Activated CD8-positive, alpha-beta T cell treated with anti-CD3 and anti-CD28 coated beads, Interleukin-2, amount 10 ng/mL, durations not matched to agents 7 days and 5 days (primary cell): ENCODE results near the gene ZNF77. TPM values are rescaled to one million over a fixed set of nuclear protein-coding genes. Genes with fewer than 3 reads are reported as not detected.

ENCODE experiments used
- ATAC-seq: fragments of 150-1000 bp; cut with Tn5 transposase; one replicate; pipeline ENCODE4 v1.10.0; 2021; ENCODE audit warnings: moderate library complexity
- CTCF ChIA-PET: fragments of 350-600 bp; sonication (Branson Sonifier 250); formaldehyde crosslinking; loops from one replicate; lab custom pipeline; 2021; ENCODE audit warnings: antibody characterized with exemption; lab: Charles Lee
- POLR2A ChIA-PET: fragments of 350-600 bp; sonication (Branson Sonifier 250); formaldehyde crosslinking; loops from one replicate; lab custom pipeline; 2021; ENCODE audit warnings: antibody characterized with exemption; lab: Charles Lee
- DNase-seq: peaks from one replicate; pipeline ENCODE4 v3.0.0-alpha.2; 2020
- H3K27ac Mint-ChIP-seq: one replicate; pipeline ENCODE4 v1.8.0; 2021; ENCODE audit warnings: mild to moderate bottlenecking, mixed read lengths
- H3K27me3 Mint-ChIP-seq: one replicate; pipeline ENCODE4 v1.8.0; 2021; ENCODE audit warnings: low read depth, mixed read lengths
- H3K36me3 Mint-ChIP-seq: one replicate; pipeline ENCODE4 v1.8.0; 2021; ENCODE audit warnings: low read depth, mixed read lengths
- H3K4me1 Mint-ChIP-seq: one replicate; pipeline ENCODE4 v1.8.0; 2021; ENCODE audit warnings: low read depth, mixed read lengths
- H3K4me3 Mint-ChIP-seq: one replicate; pipeline ENCODE4 v1.8.0; 2021; ENCODE audit warnings: mild to moderate bottlenecking, mixed read lengths
- H3K9me3 Mint-ChIP-seq: one replicate; pipeline ENCODE4 v1.8.0; 2022; ENCODE audit warnings: mixed read lengths; ENCODE audit not compliant: insufficient read depth
- total RNA-seq, 2 experiments: library from RNA; stranded (reverse); gene quantifications; one replicate each; pipeline ENCODE4 v1.2.3, GENCODE V29; 2021

The ZNF77 gene
- total RNA-seq, 2 experiments from 2014 or later: 3.7 to 4.3 TPM

- Mint-ChIP-seq H3K9me3 (no peaks in the 10 kb centered on the region), H3K4me3 (no peak overlapping the region), H3K36me3 (no peaks in the 10 kb centered on the region), H3K27ac (no peak overlapping the region), H3K27me3 (peaks cover 22% of the 10 kb centered on the region), H3K4me1 (peaks cover 7% of the 10 kb centered on the region)
- CTCF ChIA-PET: no interaction called here
- ATAC-seq (no peak), DNase-seq (no peak)
- POLR2A ChIA-PET: interaction anchor here (0.7 kb wide), 1 partner anchor 175 kb away, joined by 3 read pairs; no protein-coding TSS in a partner anchor
Measured at GRCh38 chr19:2982561-2982960, 37.8 kb upstream of the ZNF77 start.

- Mint-ChIP-seq H3K9me3 (no peaks in the 10 kb centered on the region), H3K27ac (no peak overlapping the region), H3K36me3 (no peaks in the 10 kb centered on the region), H3K4me1 (peaks cover 10% of the 10 kb centered on the region), H3K27me3 (peaks cover 22% of the 10 kb centered on the region), H3K4me3 (no peak overlapping the region)
- CTCF ChIA-PET: interaction anchor here (0.6 kb wide), 1 partner anchor 207 kb away, joined by 3 read pairs; no protein-coding TSS in a partner anchor
- DNase-seq (no peak), ATAC-seq (no peak)
- POLR2A ChIA-PET: no interaction called here
Measured at GRCh38 chr19:2981898-2982297, 37.1 kb upstream of the ZNF77 start.

GRCh38 chr19:2978772-2979171, 34.0 kb upstream of the ZNF77 start:
- H3K4me3 Mint-ChIP-seq: no peak overlapping the region
- no peak for ATAC-seq
- CTCF ChIA-PET: no interaction called here

GRCh38 chr19:2978166-2978767, 33.5 kb upstream of the ZNF77 start:
- ATAC-seq: no peak
- H3K27ac Mint-ChIP-seq: no peak overlapping the region
- ChIA-PET POLR2A (interaction anchor here (0.7 to 1.7 kb wide), 2 partner anchors 28 to 487 kb away, joined by 3 to 7 read pairs; no protein-coding TSS in a partner anchor), CTCF (interaction anchor here (2.5 to 3.1 kb wide), 3 partner anchors 16 to 126 kb away, joined by 13 to 17 read pairs (median 14); no protein-coding TSS in a partner anchor)
- H3K4me3 Mint-ChIP-seq: peak overlapping the region; percentile 94
- H3K36me3 Mint-ChIP-seq: no peaks in the 10 kb centered on the region
- DNase-seq: no peak
- H3K4me1 Mint-ChIP-seq: peaks cover 21% of the 10 kb centered on the region
- H3K27me3 Mint-ChIP-seq: peaks cover 16% of the 10 kb centered on the region
- no peaks in the 10 kb centered on the region for H3K9me3 Mint-ChIP-seq

More at GRCh38 chr19:2978772-2979171, 34.0 kb upstream of the ZNF77 start:
- Mint-ChIP-seq H3K4me1 (peaks cover 23% of the 10 kb centered on the region), H3K36me3 (no peaks in the 10 kb centered on the region), H3K27ac (no peak overlapping the region), H3K27me3 (peaks cover 21% of the 10 kb centered on the region), H3K9me3 (no peaks in the 10 kb centered on the region)
- POLR2A ChIA-PET: no interaction called here
- DNase-seq: no peak

- no peak for DNase-seq
- H3K4me1 Mint-ChIP-seq: peaks cover 21% of the 10 kb centered on the region
- peak overlapping the region; percentile 94 for H3K4me3 Mint-ChIP-seq
- ATAC-seq: peak; percentile 1
- CTCF ChIA-PET: interaction anchor here (1.2 to 3.1 kb wide), 4 partner anchors 15 to 131 kb away, joined by 5 to 17 read pairs (median 14); no protein-coding TSS in a partner anchor
- POLR2A ChIA-PET: interaction anchor here (0.7 to 1.7 kb wide), 2 partner anchors 27 to 487 kb away, joined by 3 to 7 read pairs; no protein-coding TSS in a partner anchor
- H3K27me3 Mint-ChIP-seq: peaks cover 12% of the 10 kb centered on the region
- no peaks in the 10 kb centered on the region for H3K9me3 Mint-ChIP-seq
- peak overlapping the region; percentile 55 for H3K27ac Mint-ChIP-seq
- H3K36me3 Mint-ChIP-seq: no peaks in the 10 kb centered on the region
Measured at GRCh38 chr19:2977746-2978138, 33.0 kb upstream of the ZNF77 start.

GRCh38 chr19:2977001-2977745, 32.4 kb upstream of the ZNF77 start, which contains the start of gene TLE6:
Gene TLE6 (plus strand): TSS chr19:2977564. CDS start chr19:2978234, 670 bp downstream.
- ChIA-PET CTCF (interaction anchor here (1.2 to 3.1 kb wide), 4 partner anchors 15 to 131 kb away, joined by 5 to 17 read pairs (median 14); no protein-coding TSS in a partner anchor), POLR2A (interaction anchor here (0.7 to 1.7 kb wide), 2 partner anchors 27 to 488 kb away, joined by 3 to 7 read pairs; no protein-coding TSS in a partner anchor)
- H3K27me3 Mint-ChIP-seq: peaks cover 9% of the 10 kb centered on the region
- H3K36me3 Mint-ChIP-seq: no peaks in the 10 kb centered on the region
- H3K4me1 Mint-ChIP-seq: peaks cover 21% of the 10 kb centered on the region
- ATAC-seq: peak; percentile 100
- no peaks in the 10 kb centered on the region for H3K9me3 Mint-ChIP-seq
- peak within 1 kb of the TSS; percentile 94 for H3K4me3 Mint-ChIP-seq
- DNase-seq: peak; percentile 97
- peak within 1 kb of the TSS; percentile 93 for H3K27ac Mint-ChIP-seq

- no peaks in the 10 kb centered on the region for H3K36me3 Mint-ChIP-seq
- ATAC-seq (no peak), DNase-seq (no peak)
- H3K27ac Mint-ChIP-seq: peak overlapping the region; percentile 93
- CTCF ChIA-PET: interaction anchor here (1.2 to 3.1 kb wide), 4 partner anchors 14 to 132 kb away, joined by 5 to 17 read pairs (median 14); no protein-coding TSS in a partner anchor
- H3K4me1 Mint-ChIP-seq: peaks cover 24% of the 10 kb centered on the region
- no peaks in the 10 kb centered on the region for H3K9me3 Mint-ChIP-seq
- POLR2A ChIA-PET: interaction anchor here (0.5 to 1.7 kb wide), 2 partner anchors 26 to 34 kb away, joined by 3 to 7 read pairs; no protein-coding TSS in a partner anchor
- H3K4me3 Mint-ChIP-seq: peak overlapping the region; percentile 94
- H3K27me3 Mint-ChIP-seq: peaks cover 5% of the 10 kb centered on the region
Measured at GRCh38 chr19:2976609-2977000, 31.8 kb upstream of the ZNF77 start.

GRCh38 chr19:2974342-2975041, 29.7 kb upstream of the ZNF77 start:
- ATAC-seq: no peak
- no peak overlapping the region for H3K4me3 Mint-ChIP-seq
- H3K36me3 Mint-ChIP-seq: no peaks in the 10 kb centered on the region
- H3K4me1 Mint-ChIP-seq: peaks cover 24% of the 10 kb centered on the region
- no peak for DNase-seq
- POLR2A ChIA-PET: no interaction called here
- H3K27me3 Mint-ChIP-seq: peaks cover 5% of the 10 kb centered on the region
- no peak overlapping the region for H3K27ac Mint-ChIP-seq
- no peaks in the 10 kb centered on the region for H3K9me3 Mint-ChIP-seq
- CTCF ChIA-PET: interaction anchor here (1.3 kb wide), 1 partner anchor 12 kb away, joined by 6 read pairs; no protein-coding TSS in a partner anchor

- no peak overlapping the region for H3K4me3 Mint-ChIP-seq
- no peaks in the 10 kb centered on the region for H3K36me3 Mint-ChIP-seq
- peaks cover 5% of the 10 kb centered on the region for H3K27me3 Mint-ChIP-seq
- no peak overlapping the region for H3K27ac Mint-ChIP-seq
- H3K4me1 Mint-ChIP-seq: peaks cover 30% of the 10 kb centered on the region
- ChIA-PET CTCF (interaction anchor here (1.2 kb wide), 1 partner anchor 11 kb away, joined by 5 read pairs; no protein-coding TSS in a partner anchor), POLR2A (no interaction called here)
- H3K9me3 Mint-ChIP-seq: no peaks in the 10 kb centered on the region
- DNase-seq: no peak
- ATAC-seq: no peak
Measured at GRCh38 chr19:2973229-2973628, 28.5 kb upstream of the ZNF77 start.

- POLR2A ChIA-PET: no interaction called here
Measured at GRCh38 chr19:2970201-2970835, 25.5 kb upstream of the ZNF77 start.

More at GRCh38 chr19:2970201-2970835, 25.5 kb upstream of the ZNF77 start:
- Mint-ChIP-seq H3K27me3 (peaks cover 5% of the 10 kb centered on the region), H3K9me3 (no peaks in the 10 kb centered on the region), H3K27ac (no peak overlapping the region), H3K36me3 (no peaks in the 10 kb centered on the region), H3K4me1 (peaks cover 15% of the 10 kb centered on the region), H3K4me3 (no peak overlapping the region)
- ATAC-seq (no peak), DNase-seq (no peak)
- CTCF ChIA-PET: interaction anchor here (1.3 to 1.7 kb wide), 3 partner anchors 8 to 134 kb away, joined by 4 to 9 read pairs (median 7); no protein-coding TSS in a partner anchor
